DOHH2 (cell line): ENCODE measurements around the gene OAT.

Experiments
- CTCF ChIP-seq: fragments of 200-600 bp; sonication (generic); IDR thresholded peaks from one replicate; pipeline ENCODE4 v1.5.1; 2014; ENCODE audit warnings: antibody characterized with exemption, mild to moderate bottlenecking, low read depth, low read length; ENCODE audit not compliant: poor library complexity, severe bottlenecking
- EZH2phosphoT487 ChIP-seq: fragments of 200-600 bp; sonication (generic); IDR thresholded peaks from 2 replicates; pipeline ENCODE4 v1.6.1; 2017; ENCODE audit warnings: borderline replicate concordance, mild to moderate bottlenecking, antibody characterized with exemption, low read length, moderate library complexity, mixed read lengths

- no peak for TF ChIP-seq CTCF
- TF ChIP-seq EZH2phosphoT487 = no peak
Measured at GRCh38 chr10:124450783-124451057, 32.0 kb upstream of the OAT start.
